HepG2 (cell line): ENCODE data around the gene CTSG.
"Not testable (repeated sequence)": the region's sequence is repeated elsewhere in the genome, so short reads cannot be mapped to it uniquely, and the experiment has no call there.

Experiments
- ATF7-NPFF ChIP-seq: sonication (generic); formaldehyde crosslinking; IDR thresholded peaks from 2 replicates; pipeline ENCODE4 v1.8.1; 2023; ENCODE audit warnings: mild to moderate bottlenecking, low read depth, missing genetic modification reagents, moderate library complexity
- ATRX ChIP-seq: sonication (generic); formaldehyde crosslinking; IDR thresholded peaks from 2 replicates; pipeline ENCODE4 v1.4.0; 2020; ENCODE audit warnings: missing genetic modification reagents, borderline replicate concordance
- EP300 ChIP-seq, 3 experiments: sonication (generic) in 1 of 3; formaldehyde crosslinking in 1 of 3; IDR thresholded peaks; 2 replicates each; pipeline versions ENCODE4 v1.5.1 to v1.6.1; 2011 to 2020; ENCODE audit warnings: low read depth in 2 of 3, low read length in 2 of 3, borderline replicate concordance in 1 of 3, improper control_type of control experiment in 1 of 3, mild to moderate bottlenecking in 1 of 3, missing genetic modification reagents in 1 of 3, moderate library complexity in 1 of 3
- NCOA1 ChIP-seq: sonication (generic); formaldehyde crosslinking; IDR thresholded peaks from 2 replicates; pipeline ENCODE4 v1.9.0; 2021; ENCODE audit warnings: missing genetic modification reagents
- NFIC ChIP-seq: IDR thresholded peaks from 2 replicates; pipeline ENCODE4 v1.6.1; 2012; ENCODE audit warnings: mild to moderate bottlenecking, low read length, inconsistent platforms
- NFYB ChIP-seq: sonication (generic); formaldehyde crosslinking; IDR thresholded peaks from 2 replicates; pipeline ENCODE4 v1.4.0; 2020; ENCODE audit warnings: missing genetic modification reagents
- POLR2AphosphoS5 ChIP-seq: IDR thresholded peaks from 2 replicates; pipeline ENCODE4 v1.6.1; 2012; ENCODE audit warnings: low read depth, low read length
- SMARCE1 ChIP-seq: fragments of 450-650 bp; IDR thresholded peaks from 2 replicates; pipeline ENCODE4 v1.6.1; 2017; ENCODE audit warnings: borderline replicate concordance
- U2AF2 ChIP-seq: fragments of 200-400 bp; formaldehyde crosslinking; IDR thresholded peaks from 2 replicates; pipeline ENCODE4 v1.6.1; 2017; ENCODE audit warnings: low read depth, mild to moderate bottlenecking, low read length
- ZNF766 ChIP-seq: sonication (generic); formaldehyde crosslinking; IDR thresholded peaks from 2 replicates; pipeline ENCODE4 v1.5.0; 2020; ENCODE audit warnings: missing genetic modification reagents, borderline replicate concordance
- TF ChIP-seq, protein P1 (sequence below): sonication (generic); formaldehyde crosslinking; IDR thresholded peaks from 2 replicates; pipeline ENCODE4 v1.5.0; 2020; ENCODE audit warnings: mild to moderate bottlenecking, missing genetic modification reagents, moderate library complexity
- TF ChIP-seq, protein P2 (sequence below), 2 experiments: sonication (generic) in 1 of 2; formaldehyde crosslinking in 1 of 2; IDR thresholded peaks; 2 replicates each; pipeline versions ENCODE4 v1.4.0 to v1.6.1; 2018 to 2020; ENCODE audit warnings: missing genetic modification reagents in 2 of 2, borderline replicate concordance in 1 of 2, low read depth in 1 of 2, mild to moderate bottlenecking in 1 of 2, missing biosample characterization in 1 of 2
- TF ChIP-seq, protein P3 (sequence below): IDR thresholded peaks from 2 replicates; pipeline ENCODE4 v1.6.1; 2012; ENCODE audit warnings: inconsistent platforms

DNA sequence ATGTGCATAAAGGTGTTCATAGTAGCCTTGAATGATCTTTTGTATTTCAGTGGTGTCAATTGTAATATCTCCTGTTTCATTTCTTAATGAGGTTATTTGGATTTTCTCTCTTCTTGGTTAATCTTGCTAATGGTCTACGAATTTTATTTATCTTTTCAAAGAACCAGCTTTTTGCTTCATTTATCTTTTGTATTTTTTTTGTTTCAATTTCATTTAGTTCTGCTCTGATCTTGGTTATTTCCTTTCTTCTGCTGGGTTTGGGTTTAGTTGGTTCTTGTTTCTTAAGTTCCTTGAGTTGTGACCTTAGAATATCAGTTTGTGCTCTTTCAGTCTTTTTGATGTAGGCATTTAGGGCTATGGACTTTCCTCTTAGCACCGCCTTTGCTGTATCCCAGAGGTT, 15.0 kb upstream of the CTSG start:
- TF ChIP-seq EP300 (IDR thresholded peaks at IDR 0.05; ENCODE audit: low read depth in 2 of 2, low read length in 2 of 2); EP300 (CRISPR knock-in tag; IDR thresholded peaks at IDR 0.05; ENCODE audit: borderline replicate concordance); POLR2AphosphoS5; SMARCE1; ATRX (CRISPR knock-in tag); NCOA1 (CRISPR knock-in tag); U2AF2; ATF7-NPFF (CRISPR knock-in tag); NFYB (CRISPR knock-in tag); ZNF766 (CRISPR knock-in tag); NFIC: not testable (repeated sequence)
- TF ChIP-seq, protein P1, sequence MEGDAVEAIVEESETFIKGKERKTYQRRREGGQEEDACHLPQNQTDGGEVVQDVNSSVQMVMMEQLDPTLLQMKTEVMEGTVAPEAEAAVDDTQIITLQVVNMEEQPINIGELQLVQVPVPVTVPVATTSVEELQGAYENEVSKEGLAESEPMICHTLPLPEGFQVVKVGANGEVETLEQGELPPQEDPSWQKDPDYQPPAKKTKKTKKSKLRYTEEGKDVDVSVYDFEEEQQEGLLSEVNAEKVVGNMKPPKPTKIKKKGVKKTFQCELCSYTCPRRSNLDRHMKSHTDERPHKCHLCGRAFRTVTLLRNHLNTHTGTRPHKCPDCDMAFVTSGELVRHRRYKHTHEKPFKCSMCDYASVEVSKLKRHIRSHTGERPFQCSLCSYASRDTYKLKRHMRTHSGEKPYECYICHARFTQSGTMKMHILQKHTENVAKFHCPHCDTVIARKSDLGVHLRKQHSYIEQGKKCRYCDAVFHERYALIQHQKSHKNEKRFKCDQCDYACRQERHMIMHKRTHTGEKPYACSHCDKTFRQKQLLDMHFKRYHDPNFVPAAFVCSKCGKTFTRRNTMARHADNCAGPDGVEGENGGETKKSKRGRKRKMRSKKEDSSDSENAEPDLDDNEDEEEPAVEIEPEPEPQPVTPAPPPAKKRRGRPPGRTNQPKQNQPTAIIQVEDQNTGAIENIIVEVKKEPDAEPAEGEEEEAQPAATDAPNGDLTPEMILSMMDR (CRISPR knock-in tag): not testable (repeated sequence)
- TF ChIP-seq, protein P2, sequence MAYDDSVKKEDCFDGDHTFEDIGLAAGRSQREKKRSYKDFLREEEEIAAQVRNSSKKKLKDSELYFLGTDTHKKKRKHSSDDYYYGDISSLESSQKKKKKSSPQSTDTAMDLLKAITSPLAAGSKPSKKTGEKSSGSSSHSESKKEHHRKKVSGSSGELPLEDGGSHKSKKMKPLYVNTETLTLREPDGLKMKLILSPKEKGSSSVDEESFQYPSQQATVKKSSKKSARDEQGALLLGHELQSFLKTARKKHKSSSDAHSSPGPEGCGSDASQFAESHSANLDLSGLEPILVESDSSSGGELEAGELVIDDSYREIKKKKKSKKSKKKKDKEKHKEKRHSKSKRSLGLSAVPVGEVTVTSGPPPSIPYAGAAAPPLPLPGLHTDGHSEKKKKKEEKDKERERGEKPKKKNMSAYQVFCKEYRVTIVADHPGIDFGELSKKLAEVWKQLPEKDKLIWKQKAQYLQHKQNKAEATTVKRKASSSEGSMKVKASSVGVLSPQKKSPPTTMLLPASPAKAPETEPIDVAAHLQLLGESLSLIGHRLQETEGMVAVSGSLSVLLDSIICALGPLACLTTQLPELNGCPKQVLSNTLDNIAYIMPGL (CRISPR knock-in tag; IDR thresholded peaks at IDR 0.05; ENCODE audit: borderline replicate concordance in 1 of 2, low read depth in 1 of 2): not testable (repeated sequence)
- TF ChIP-seq, protein P3, sequence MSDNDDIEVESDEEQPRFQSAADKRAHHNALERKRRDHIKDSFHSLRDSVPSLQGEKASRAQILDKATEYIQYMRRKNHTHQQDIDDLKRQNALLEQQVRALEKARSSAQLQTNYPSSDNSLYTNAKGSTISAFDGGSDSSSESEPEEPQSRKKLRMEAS: not testable (repeated sequence)
